Measurements from ENCODE around the gene ANAPC5.
"Not testable (repeated sequence)": the region's sequence is repeated elsewhere in the genome, so short reads cannot be mapped to it uniquely, and the experiment has no call there.

ANAPC5 gene

GRCh38 chr12:121314431-121314830, 37.8 kb downstream of the ANAPC5 start:
- no peak for DNase-seq (ENCODE audit: low read depth)
- no peak for TF ChIP-seq CTCF (conservative IDR thresholded peaks at IDR 0.05; ENCODE audit: low read depth, low read length)
- no peak overlapping the region for H3K4me3 ChIP-seq (ENCODE audit: low read depth, low read length)

- DNase-seq (ENCODE audit: low read depth); H3K4me3 ChIP-seq (ENCODE audit: low read depth, low read length): not testable (repeated sequence)
Observed at GRCh38 chr12:121310231-121310630, 42.0 kb downstream of the ANAPC5 start.

GRCh38 chr12:121307397-121307796, 44.8 kb downstream of the ANAPC5 start:
- not testable (repeated sequence) for H3K4me3 ChIP-seq (ENCODE audit: low read depth, low read length); DNase-seq (ENCODE audit: low read depth)

- no peak for DNase-seq (ENCODE audit: low read depth)
- no peak overlapping the region for H3K4me3 ChIP-seq (ENCODE audit: low read depth, low read length)
- no peak for TF ChIP-seq CTCF (conservative IDR thresholded peaks at IDR 0.05; ENCODE audit: low read depth, low read length)
Observed at GRCh38 chr12:121304306-121304705, 47.9 kb downstream of the ANAPC5 start.

- TF ChIP-seq CTCF (conservative IDR thresholded peaks at IDR 0.05; ENCODE audit: low read depth, low read length): no peak
- peak; percentile 15 for DNase-seq (ENCODE audit: low read depth)
- no peak overlapping the region for H3K4me3 ChIP-seq (ENCODE audit: low read depth, low read length)
Observed at GRCh38 chr12:121301876-121302275, 50.3 kb downstream of the ANAPC5 start.

GRCh38 chr12:121300083-121300819, 52.0 kb downstream of the ANAPC5 start:
- no peak for TF ChIP-seq CTCF (conservative IDR thresholded peaks at IDR 0.05; ENCODE audit: low read depth, low read length)
- H3K4me3 ChIP-seq (ENCODE audit: low read depth, low read length): no peak overlapping the region
- DNase-seq (ENCODE audit: low read depth): no peak

GRCh38 chr12:121299662-121300061, 52.5 kb downstream of the ANAPC5 start:
- H3K4me3 ChIP-seq (ENCODE audit: low read depth, low read length): no peak overlapping the region
- no peak for DNase-seq (ENCODE audit: low read depth)
- TF ChIP-seq CTCF (conservative IDR thresholded peaks at IDR 0.05; ENCODE audit: low read depth, low read length): no peak

- not testable (repeated sequence) for DNase-seq (ENCODE audit: low read depth); H3K4me3 ChIP-seq (ENCODE audit: low read depth, low read length)
Observed at GRCh38 chr12:121298411-121298810, 53.8 kb downstream of the ANAPC5 start.
